Measurements from ENCODE around the gene GAPDH.

DNA sequence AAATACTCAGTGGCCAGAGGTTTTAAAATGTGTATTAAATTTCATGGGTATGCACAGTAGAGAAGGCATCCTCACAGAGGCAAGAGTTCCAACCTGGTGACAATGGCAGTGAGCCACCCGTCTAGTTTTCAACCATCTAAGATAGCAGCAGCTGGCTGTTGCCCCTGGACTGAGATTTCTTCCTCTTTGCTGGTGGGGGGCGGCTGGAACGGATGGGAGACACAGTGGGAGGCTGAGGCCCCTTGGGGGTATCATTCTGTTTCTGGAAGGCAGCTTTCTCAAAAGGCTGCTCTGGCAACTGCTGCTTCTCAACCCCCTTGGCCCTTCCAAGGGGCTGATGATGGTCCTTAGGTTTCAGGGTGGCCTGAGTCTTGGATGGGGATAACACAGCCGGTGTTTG, 22.5 kb downstream of the GAPDH start:
- TF ChIP-seq CTCF (IDR thresholded peaks at IDR 0.05): no peak
- TF ChIP-seq POLR2A (IDR thresholded peaks at IDR 0.05): no peak

Measured in uterus (tissue), 2 donors.